BLaER1 (cell line): ENCODE data around the gene FERMT1.
A peak's percentile ranks its signal among the peaks of the same experiment; 100 is the strongest.

ENCODE experiments used
- H3K27ac ChIP-seq: shearing (Covaris generic); formaldehyde crosslinking; 2 replicates; pipeline ENCODE4 v1.8.1; 2022
- H3K27me3 ChIP-seq: shearing (Covaris generic); formaldehyde crosslinking; 2 replicates; pipeline ENCODE4 v1.8.1; 2022
- H3K36me3 ChIP-seq: shearing (Covaris generic); formaldehyde crosslinking; 2 replicates; pipeline ENCODE4 v1.8.1; 2022
- H3K4me1 ChIP-seq: shearing (Covaris generic); formaldehyde crosslinking; 2 replicates; pipeline ENCODE4 v1.8.1; 2022
- H3K4me2 ChIP-seq: shearing (Covaris generic); formaldehyde crosslinking; 2 replicates; pipeline ENCODE4 v1.8.1; 2022
- H3K4me3 ChIP-seq: shearing (Covaris generic); formaldehyde crosslinking; 2 replicates; pipeline ENCODE4 v1.8.1; 2022
- H3K9ac ChIP-seq: shearing (Covaris generic); formaldehyde crosslinking; 2 replicates; pipeline ENCODE4 v1.8.1; 2022
- H3K9me3 ChIP-seq: shearing (Covaris generic); formaldehyde crosslinking; 2 replicates; pipeline ENCODE4 v1.8.1; 2022
- H4K20me1 ChIP-seq: shearing (Covaris generic); formaldehyde crosslinking; 2 replicates; pipeline ENCODE4 v1.8.1; 2022
- Cebpa-rat ChIP-seq: shearing (Covaris generic); IDR thresholded peaks from 2 replicates; pipeline ENCODE4 v1.8.1; 2022

The FERMT1 gene

GRCh38 chr20:6100246-6100645, 22.6 kb downstream of the FERMT1 start:
- no peaks in the 10 kb centered on the region for H3K27me3 ChIP-seq
- no peak overlapping the region for H3K4me3 ChIP-seq
- H3K27ac ChIP-seq, result no peak overlapping the region
- no peak overlapping the region for H3K4me2 ChIP-seq
- peaks cover 52% of the 10 kb centered on the region for H3K36me3 ChIP-seq
- no peaks in the 10 kb centered on the region for H3K9me3 ChIP-seq
- H3K4me1 ChIP-seq, result peaks cover 25% of the 10 kb centered on the region
- no peaks in the 10 kb centered on the region for H4K20me1 ChIP-seq
- H3K9ac ChIP-seq, result no peak overlapping the region
- no peak for TF ChIP-seq Cebpa-rat

GRCh38 chr20:6099819-6100218, 23.0 kb downstream of the FERMT1 start:
- Histone ChIP-seq H3K27me3 (no peaks in the 10 kb centered on the region), H3K9me3 (no peaks in the 10 kb centered on the region), H3K36me3 (peaks cover 56% of the 10 kb centered on the region), H4K20me1 (no peaks in the 10 kb centered on the region), H3K27ac (no peak overlapping the region), H3K9ac (no peak overlapping the region), H3K4me2 (no peak overlapping the region), H3K4me3 (no peak overlapping the region), H3K4me1 (peaks cover 21% of the 10 kb centered on the region)
- no peak for TF ChIP-seq Cebpa-rat

- Histone ChIP-seq H3K9ac (no peak overlapping the region), H3K27ac (no peak overlapping the region), H3K9me3 (no peaks in the 10 kb centered on the region), H3K4me1 (peaks cover 20% of the 10 kb centered on the region), H4K20me1 (no peaks in the 10 kb centered on the region), H3K4me2 (no peak overlapping the region), H3K4me3 (no peak overlapping the region), H3K27me3 (no peaks in the 10 kb centered on the region), H3K36me3 (peaks cover 56% of the 10 kb centered on the region)
- TF ChIP-seq Cebpa-rat, result no peak
Observed at GRCh38 chr20:6095409-6095808, 27.4 kb downstream of the FERMT1 start.

- Histone ChIP-seq H3K27me3 (no peaks in the 10 kb centered on the region), H3K4me1 (peaks cover 20% of the 10 kb centered on the region), H4K20me1 (no peaks in the 10 kb centered on the region), H3K4me3 (no peak overlapping the region), H3K27ac (no peak overlapping the region; the same call in 1 of the 2 replicates), H3K4me2 (peak overlapping the region; percentile 46), H3K36me3 (peaks cover 60% of the 10 kb centered on the region), H3K9me3 (no peaks in the 10 kb centered on the region), H3K9ac (no peak overlapping the region)
- no peak for TF ChIP-seq Cebpa-rat
Observed at GRCh38 chr20:6094565-6094964, 28.3 kb downstream of the FERMT1 start.

GRCh38 chr20:6094063-6094462, 28.8 kb downstream of the FERMT1 start:
- no peak overlapping the region for H3K4me3 ChIP-seq
- no peaks in the 10 kb centered on the region for H3K27me3 ChIP-seq
- H4K20me1 ChIP-seq, result no peaks in the 10 kb centered on the region
- H3K4me2 ChIP-seq, result peak overlapping the region; percentile 46
- no peaks in the 10 kb centered on the region for H3K9me3 ChIP-seq
- peak overlapping the region; percentile 15; the same call in 1 of the 2 replicates for H3K27ac ChIP-seq
- peaks cover 20% of the 10 kb centered on the region for H3K4me1 ChIP-seq
- H3K9ac ChIP-seq, result no peak overlapping the region
- TF ChIP-seq Cebpa-rat, result no peak
- peaks cover 64% of the 10 kb centered on the region for H3K36me3 ChIP-seq

GRCh38 chr20:6091661-6092060, 31.2 kb downstream of the FERMT1 start:
- no peaks in the 10 kb centered on the region for H3K27me3 ChIP-seq
- no peak overlapping the region for H3K4me3 ChIP-seq
- TF ChIP-seq Cebpa-rat, result no peak
- no peak overlapping the region for H3K27ac ChIP-seq
- peaks cover 61% of the 10 kb centered on the region for H3K36me3 ChIP-seq
- no peak overlapping the region for H3K9ac ChIP-seq
- H3K4me2 ChIP-seq, result no peak overlapping the region
- H3K4me1 ChIP-seq, result peaks cover 20% of the 10 kb centered on the region
- no peaks in the 10 kb centered on the region for H4K20me1 ChIP-seq
- H3K9me3 ChIP-seq, result peaks cover 4% of the 10 kb centered on the region; the same call in 1 of the 2 replicates

GRCh38 chr20:6086868-6087267, 36.0 kb downstream of the FERMT1 start:
- H3K27me3 ChIP-seq, result no peaks in the 10 kb centered on the region
- peaks cover 10% of the 10 kb centered on the region; the same call in 1 of the 2 replicates for H3K9me3 ChIP-seq
- no peak overlapping the region for H3K9ac ChIP-seq
- peaks cover 73% of the 10 kb centered on the region for H3K36me3 ChIP-seq
- no peak overlapping the region for H3K27ac ChIP-seq
- no peaks in the 10 kb centered on the region for H4K20me1 ChIP-seq
- no peak for TF ChIP-seq Cebpa-rat
- peaks cover 4% of the 10 kb centered on the region; the same call in 1 of the 2 replicates for H3K4me1 ChIP-seq
- no peak overlapping the region for H3K4me2 ChIP-seq
- H3K4me3 ChIP-seq, result no peak overlapping the region

- Histone ChIP-seq H3K4me1 (no peaks in the 10 kb centered on the region), H3K9me3 (peaks cover 10% of the 10 kb centered on the region; the same call in 1 of the 2 replicates), H3K27ac (no peak overlapping the region), H3K36me3 (peaks cover 83% of the 10 kb centered on the region), H3K27me3 (no peaks in the 10 kb centered on the region), H3K4me2 (no peak overlapping the region), H4K20me1 (no peaks in the 10 kb centered on the region), H3K4me3 (no peak overlapping the region), H3K9ac (no peak overlapping the region)
- TF ChIP-seq Cebpa-rat, result no peak
Observed at GRCh38 chr20:6083926-6084325, 38.9 kb downstream of the FERMT1 start.

GRCh38 chr20:6081236-6081635, 41.6 kb downstream of the FERMT1 start:
- Histone ChIP-seq H3K9me3 (0 out of 2 replicates have a peak, but pooled peaks cover 1% of the 10 kb centered on the region), H3K4me3 (no peak overlapping the region), H3K27ac (no peak overlapping the region), H3K4me2 (no peak overlapping the region), H4K20me1 (no peaks in the 10 kb centered on the region), H3K4me1 (no peaks in the 10 kb centered on the region), H3K27me3 (no peaks in the 10 kb centered on the region), H3K36me3 (peaks cover 84% of the 10 kb centered on the region), H3K9ac (no peak overlapping the region)
- TF ChIP-seq Cebpa-rat, result no peak

GRCh38 chr20:6079016-6079415, 43.8 kb downstream of the FERMT1 start:
- no peak overlapping the region for H3K4me2 ChIP-seq
- TF ChIP-seq Cebpa-rat, result no peak
- no peak overlapping the region for H3K4me3 ChIP-seq
- no peak overlapping the region for H3K27ac ChIP-seq
- no peaks in the 10 kb centered on the region for H4K20me1 ChIP-seq
- H3K9me3 ChIP-seq, result no peaks in the 10 kb centered on the region
- H3K27me3 ChIP-seq, result no peaks in the 10 kb centered on the region
- H3K9ac ChIP-seq, result no peak overlapping the region
- H3K36me3 ChIP-seq, result peaks cover 83% of the 10 kb centered on the region
- no peaks in the 10 kb centered on the region for H3K4me1 ChIP-seq
